ENCODE measurements around the gene SH3YL1.

SH3YL1 gene

DNA sequence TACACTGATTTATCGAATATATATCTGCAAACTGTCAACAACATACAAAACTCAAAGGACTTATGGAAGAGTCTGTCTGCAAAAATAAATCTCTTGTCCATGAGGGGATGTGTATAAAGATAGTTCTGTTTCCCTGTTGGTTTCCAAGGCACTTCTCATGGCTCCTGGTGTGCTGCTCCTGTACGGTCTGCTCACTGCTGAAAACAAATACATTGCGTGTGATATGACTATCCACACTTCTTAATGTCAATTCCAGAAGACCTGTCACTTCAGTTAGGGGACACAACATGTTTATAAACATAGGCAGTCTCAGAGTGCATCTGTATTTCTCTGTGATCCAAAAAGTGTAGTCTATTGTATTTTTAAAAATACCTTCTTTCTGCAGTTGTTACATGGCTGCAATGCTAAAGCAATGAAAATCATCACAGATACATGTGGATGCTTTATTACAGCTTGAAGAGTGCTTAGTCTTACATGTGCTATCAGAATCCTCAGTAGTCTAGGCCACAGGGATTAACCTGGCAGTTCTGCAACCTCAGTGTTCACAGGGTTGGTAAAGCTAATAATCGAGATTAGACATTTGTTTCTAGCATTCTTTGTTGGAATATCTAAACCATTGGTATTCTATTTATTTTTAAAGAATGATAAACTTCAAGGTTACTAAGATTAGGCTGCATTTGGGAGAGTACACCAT lies 16.3 kb upstream of the SH3YL1 start:
- H4K5ac ChIP-seq (ENCODE audit: low read length) = no peak overlapping the region
- no peak overlapping the region for H3K56ac ChIP-seq (ENCODE audit: low read length)
- H4K8ac ChIP-seq (ENCODE audit: low read depth, low read length) = no peak overlapping the region
- peaks cover 10% of the 10 kb centered on the region for H3K4me1 ChIP-seq (ENCODE audit: control insufficient read depth, low read depth, low read length)
- no peak overlapping the region for H2BK15ac ChIP-seq (replicated peaks; ENCODE audit: low read depth)
- H3K9ac ChIP-seq (ENCODE audit: low read length) = no peak overlapping the region
- no peak overlapping the region for H3K4me3 ChIP-seq (ENCODE audit: low read length)
- H2BK5ac ChIP-seq (ENCODE audit: low read length) = no peak overlapping the region
- H3K23ac ChIP-seq (ENCODE audit: low read length) = no peak overlapping the region
- WGBS (ENCODE audit: extremely low coverage, insufficient coverage, low lambda C conversion rate) = no CpG with 5 or more reads among the region's 4 CpGs
- H3K27me3 ChIP-seq (ENCODE audit: insufficient read depth, low read length, poor library complexity) = no peaks in the 10 kb centered on the region
- H3K4ac ChIP-seq (ENCODE audit: low read depth, low read length) = no peak overlapping the region
- H3K79me2 ChIP-seq (ENCODE audit: control insufficient read depth, insufficient read depth, low read length) = peaks cover 7% of the 10 kb centered on the region
- no peak overlapping the region for H3K4me2 ChIP-seq (ENCODE audit: low read length)
- no peak overlapping the region for H2BK120ac ChIP-seq (ENCODE audit: low read depth, low read length)
- DNase-seq = no peak
- no peak overlapping the region for H2AK5ac ChIP-seq (ENCODE audit: low read length)
- no peak overlapping the region for H3K27ac ChIP-seq (ENCODE audit: low read depth, low read length)
- H3K79me1 ChIP-seq (ENCODE audit: low read length) = peaks cover 10% of the 10 kb centered on the region
- no peak overlapping the region for H3K18ac ChIP-seq (ENCODE audit: low read length)
- H3K36me3 ChIP-seq (ENCODE audit: control insufficient read depth, insufficient read depth, low read length) = peaks cover 14% of the 10 kb centered on the region

- H3K56ac ChIP-seq (ENCODE audit: low read length) = no peak overlapping the region
- no peak overlapping the region for H3K27ac ChIP-seq (ENCODE audit: low read depth, low read length)
- H3K36me3 ChIP-seq (ENCODE audit: control insufficient read depth, insufficient read depth, low read length) = peaks cover 14% of the 10 kb centered on the region
- DNase-seq = no peak
- H3K4me2 ChIP-seq (ENCODE audit: low read length) = no peak overlapping the region
- WGBS (ENCODE audit: extremely low coverage, insufficient coverage, low lambda C conversion rate) = 100% methylated on average over 1 of the region's 4 CpGs
- H3K4me1 ChIP-seq (ENCODE audit: control insufficient read depth, low read depth, low read length) = peaks cover 6% of the 10 kb centered on the region
- no peak overlapping the region for H2BK15ac ChIP-seq (replicated peaks; ENCODE audit: low read depth)
- no peaks in the 10 kb centered on the region for H3K27me3 ChIP-seq (ENCODE audit: insufficient read depth, low read length, poor library complexity)
- no peak overlapping the region for H3K18ac ChIP-seq (ENCODE audit: low read length)
- H2AK5ac ChIP-seq (ENCODE audit: low read length) = no peak overlapping the region
- H3K79me2 ChIP-seq (ENCODE audit: control insufficient read depth, insufficient read depth, low read length) = peaks cover 8% of the 10 kb centered on the region
- H3K79me1 ChIP-seq (ENCODE audit: low read length) = peaks cover 10% of the 10 kb centered on the region
- H3K23ac ChIP-seq (ENCODE audit: low read length) = no peak overlapping the region
- no peak overlapping the region for H4K5ac ChIP-seq (ENCODE audit: low read length)
- no peak overlapping the region for H2BK5ac ChIP-seq (ENCODE audit: low read length)
- no peak overlapping the region for H3K9ac ChIP-seq (ENCODE audit: low read length)
- no peak overlapping the region for H3K4ac ChIP-seq (ENCODE audit: low read depth, low read length)
- H3K4me3 ChIP-seq (ENCODE audit: low read length) = no peak overlapping the region
- H2BK120ac ChIP-seq (ENCODE audit: low read depth, low read length) = no peak overlapping the region
- no peak overlapping the region for H4K8ac ChIP-seq (ENCODE audit: low read depth, low read length)
These were observed 15.5 kb upstream of the SH3YL1 start for GRCh38 chr2:279366-279765.

GRCh38 chr2:278927-279320 lies 15.1 kb upstream of the SH3YL1 start:
- WGBS (ENCODE audit: extremely low coverage, insufficient coverage, low lambda C conversion rate) = no CpG with 5 or more reads among the region's 4 CpGs
- Histone ChIP-seq H3K79me1 (ENCODE audit: low read length) (peaks cover 10% of the 10 kb centered on the region), H3K4me1 (ENCODE audit: control insufficient read depth, low read depth, low read length) (peaks cover 1% of the 10 kb centered on the region), H2BK120ac (ENCODE audit: low read depth, low read length) (no peak overlapping the region), H3K4me2 (ENCODE audit: low read length) (no peak overlapping the region), H3K36me3 (ENCODE audit: control insufficient read depth, insufficient read depth, low read length) (peaks cover 12% of the 10 kb centered on the region), H3K9ac (ENCODE audit: low read length) (no peak overlapping the region), H3K4me3 (ENCODE audit: low read length) (no peak overlapping the region), H3K23ac (ENCODE audit: low read length) (no peak overlapping the region), H3K27ac (ENCODE audit: low read depth, low read length) (no peak overlapping the region), H3K4ac (ENCODE audit: low read depth, low read length) (no peak overlapping the region), H4K8ac (ENCODE audit: low read depth, low read length) (no peak overlapping the region), H2BK15ac (replicated peaks; ENCODE audit: low read depth) (no peak overlapping the region), H3K79me2 (ENCODE audit: control insufficient read depth, insufficient read depth, low read length) (peaks cover 9% of the 10 kb centered on the region), H3K18ac (ENCODE audit: low read length) (no peak overlapping the region), H2AK5ac (ENCODE audit: low read length) (no peak overlapping the region), H4K5ac (ENCODE audit: low read length) (no peak overlapping the region), H2BK5ac (ENCODE audit: low read length) (no peak overlapping the region), H3K56ac (ENCODE audit: low read length) (no peak overlapping the region), H3K27me3 (ENCODE audit: insufficient read depth, low read length, poor library complexity) (no peaks in the 10 kb centered on the region)
- DNase-seq = no peak

DNA sequence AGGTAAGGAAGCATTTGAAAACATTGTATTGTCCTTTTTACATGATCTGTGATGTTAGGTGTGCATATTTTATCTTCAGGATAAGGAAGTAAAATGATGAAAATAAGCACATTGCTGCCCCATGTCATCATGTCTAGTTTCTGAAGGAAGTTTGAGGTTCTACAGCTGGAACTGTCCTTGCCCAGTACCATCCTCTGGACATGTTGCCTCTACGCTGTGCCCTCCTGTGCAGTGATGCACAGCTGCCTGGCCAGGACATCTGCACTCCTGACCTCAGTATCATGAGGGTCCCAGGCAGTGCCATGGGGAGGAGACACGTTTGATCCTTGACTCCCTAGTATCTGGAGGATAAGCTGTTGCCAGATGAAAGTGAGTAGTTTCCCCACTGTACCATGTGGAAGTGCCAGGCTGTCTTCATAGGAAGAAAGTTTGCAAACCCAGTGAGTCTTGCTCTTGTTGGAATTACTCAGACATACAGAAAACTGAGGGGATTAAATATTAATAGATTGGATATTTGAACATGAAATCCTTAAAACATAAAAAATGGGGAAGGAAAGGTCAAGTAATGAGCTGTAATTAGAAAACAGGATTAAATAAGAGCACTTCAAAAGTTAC lies 14.6 kb upstream of the SH3YL1 start:
- H4K8ac ChIP-seq (ENCODE audit: low read depth, low read length) = no peak overlapping the region
- no peak overlapping the region for H2BK120ac ChIP-seq (ENCODE audit: low read depth, low read length)
- H2BK15ac ChIP-seq (replicated peaks; ENCODE audit: low read depth) = no peak overlapping the region
- no peaks in the 10 kb centered on the region for H3K4me1 ChIP-seq (ENCODE audit: control insufficient read depth, low read depth, low read length)
- H3K79me1 ChIP-seq (ENCODE audit: low read length) = peaks cover 10% of the 10 kb centered on the region
- H4K5ac ChIP-seq (ENCODE audit: low read length) = no peak overlapping the region
- H3K18ac ChIP-seq (ENCODE audit: low read length) = no peak overlapping the region
- DNase-seq = no peak
- H3K4ac ChIP-seq (ENCODE audit: low read depth, low read length) = no peak overlapping the region
- no peak overlapping the region for H3K4me2 ChIP-seq (ENCODE audit: low read length)
- no peak overlapping the region for H2AK5ac ChIP-seq (ENCODE audit: low read length)
- H3K36me3 ChIP-seq (ENCODE audit: control insufficient read depth, insufficient read depth, low read length) = peaks cover 11% of the 10 kb centered on the region
- H3K56ac ChIP-seq (ENCODE audit: low read length) = no peak overlapping the region
- H3K27me3 ChIP-seq (ENCODE audit: insufficient read depth, low read length, poor library complexity) = no peaks in the 10 kb centered on the region
- no peak overlapping the region for H3K27ac ChIP-seq (ENCODE audit: low read depth, low read length)
- H2BK5ac ChIP-seq (ENCODE audit: low read length) = no peak overlapping the region
- peaks cover 12% of the 10 kb centered on the region for H3K79me2 ChIP-seq (ENCODE audit: control insufficient read depth, insufficient read depth, low read length)
- no peak overlapping the region for H3K4me3 ChIP-seq (ENCODE audit: low read length)
- H3K9ac ChIP-seq (ENCODE audit: low read length) = no peak overlapping the region
- H3K23ac ChIP-seq (ENCODE audit: low read length) = no peak overlapping the region
- no CpG with 5 or more reads among the region's 2 CpGs for WGBS (ENCODE audit: extremely low coverage, insufficient coverage, low lambda C conversion rate)

- H2BK120ac ChIP-seq (ENCODE audit: low read depth, low read length) = no peak overlapping the region
- H2AK5ac ChIP-seq (ENCODE audit: low read length) = no peak overlapping the region
- H2BK15ac ChIP-seq (replicated peaks; ENCODE audit: low read depth) = no peak overlapping the region
- H3K18ac ChIP-seq (ENCODE audit: low read length) = no peak overlapping the region
- no peak overlapping the region for H2BK5ac ChIP-seq (ENCODE audit: low read length)
- H3K79me2 ChIP-seq (ENCODE audit: control insufficient read depth, insufficient read depth, low read length) = peaks cover 38% of the 10 kb centered on the region
- H3K23ac ChIP-seq (ENCODE audit: low read length) = no peak overlapping the region
- H3K4ac ChIP-seq (ENCODE audit: low read depth, low read length) = no peak overlapping the region
- peaks cover 8% of the 10 kb centered on the region for H3K36me3 ChIP-seq (ENCODE audit: control insufficient read depth, insufficient read depth, low read length)
- WGBS (ENCODE audit: extremely low coverage, insufficient coverage, low lambda C conversion rate) = no CpG with 5 or more reads among the region's 6 CpGs
- no peak overlapping the region for H3K4me3 ChIP-seq (ENCODE audit: low read length)
- no peak overlapping the region for H3K9ac ChIP-seq (ENCODE audit: low read length)
- no peaks in the 10 kb centered on the region for H3K27me3 ChIP-seq (ENCODE audit: insufficient read depth, low read length, poor library complexity)
- H4K8ac ChIP-seq (ENCODE audit: low read depth, low read length) = no peak overlapping the region
- no peak overlapping the region for H4K5ac ChIP-seq (ENCODE audit: low read length)
- peaks cover 16% of the 10 kb centered on the region for H3K79me1 ChIP-seq (ENCODE audit: low read length)
- H3K4me1 ChIP-seq (ENCODE audit: control insufficient read depth, low read depth, low read length) = no peaks in the 10 kb centered on the region
- DNase-seq = no peak
- H3K56ac ChIP-seq (ENCODE audit: low read length) = no peak overlapping the region
- no peak overlapping the region for H3K27ac ChIP-seq (ENCODE audit: low read depth, low read length)
- H3K4me2 ChIP-seq (ENCODE audit: low read length) = no peak overlapping the region
These were observed 11.6 kb upstream of the SH3YL1 start for GRCh38 chr2:275466-275865.

- DNase-seq = no peak
- H3K36me3 ChIP-seq (ENCODE audit: control insufficient read depth, insufficient read depth, low read length) = peaks cover 8% of the 10 kb centered on the region
These were observed 10.7 kb upstream of the SH3YL1 start for GRCh38 chr2:274503-274902.

More at GRCh38 chr2:274503-274902, 10.7 kb upstream of the SH3YL1 start:
- peaks cover 46% of the 10 kb centered on the region for H3K79me2 ChIP-seq (ENCODE audit: control insufficient read depth, insufficient read depth, low read length)
- no peak overlapping the region for H3K4me3 ChIP-seq (ENCODE audit: low read length)
- H2BK5ac ChIP-seq (ENCODE audit: low read length) = no peak overlapping the region
- H3K9ac ChIP-seq (ENCODE audit: low read length) = no peak overlapping the region
- H3K4ac ChIP-seq (ENCODE audit: low read depth, low read length) = no peak overlapping the region
- H3K4me2 ChIP-seq (ENCODE audit: low read length) = no peak overlapping the region
- no peak overlapping the region for H4K8ac ChIP-seq (ENCODE audit: low read depth, low read length)
- no peak overlapping the region for H2BK120ac ChIP-seq (ENCODE audit: low read depth, low read length)
- no peak overlapping the region for H3K23ac ChIP-seq (ENCODE audit: low read length)
- no peak overlapping the region for H2BK15ac ChIP-seq (replicated peaks; ENCODE audit: low read depth)
- no peaks in the 10 kb centered on the region for H3K4me1 ChIP-seq (ENCODE audit: control insufficient read depth, low read depth, low read length)
- no peak overlapping the region for H3K18ac ChIP-seq (ENCODE audit: low read length)
- no peak overlapping the region for H4K5ac ChIP-seq (ENCODE audit: low read length)
- WGBS (ENCODE audit: extremely low coverage, insufficient coverage, low lambda C conversion rate) = no CpG with 5 or more reads among the region's 3 CpGs
- H2AK5ac ChIP-seq (ENCODE audit: low read length) = no peak overlapping the region
- peaks cover 19% of the 10 kb centered on the region for H3K79me1 ChIP-seq (ENCODE audit: low read length)
- no peaks in the 10 kb centered on the region for H3K27me3 ChIP-seq (ENCODE audit: insufficient read depth, low read length, poor library complexity)
- no peak overlapping the region for H3K56ac ChIP-seq (ENCODE audit: low read length)
- H3K27ac ChIP-seq (ENCODE audit: low read depth, low read length) = no peak overlapping the region
